Cardiac muscle cell (in vitro differentiated cells and primary cell): ENCODE measurements around the gene MCTP2. TPM values are rescaled to one million over a fixed set of nuclear protein-coding genes. Genes with fewer than 3 reads are reported as not detected.

Source experiments
- DNase-seq, 2 donors: peaks; one replicate each; pipeline versions ENCODE4 v3.0.0 to v3.0.0-alpha.2; 2010 to 2017; ENCODE audit warnings: low read depth in 1 of 2, low spot score in 1 of 2
- H3K27ac ChIP-seq: fragments of 200-600 bp; sonication (generic); 2 replicates; pipeline ENCODE4 v1.5.1; 2016
- H3K27me3 ChIP-seq: fragments of 200-600 bp; sonication (generic); 2 replicates; pipeline ENCODE4 v1.6.0; 2016; ENCODE audit warnings: control low read depth
- H3K36me3 ChIP-seq: fragments of 200-600 bp; sonication (generic); 2 replicates; pipeline ENCODE4 v1.5.1; 2016; ENCODE audit warnings: control low read depth
- H3K4me1 ChIP-seq: fragments of 200-600 bp; sonication (generic); 2 replicates; pipeline ENCODE4 v1.8.1; 2017; ENCODE audit warnings: low read depth, mild to moderate bottlenecking, mixed run types
- H3K4me3 ChIP-seq: fragments of 200-600 bp; sonication (generic); 2 replicates; pipeline ENCODE4 v1.5.1; 2016; ENCODE audit warnings: mild to moderate bottlenecking
- H3K9me3 ChIP-seq: fragments of 200-600 bp; sonication (generic); 2 replicates; pipeline ENCODE4 v1.5.1; 2017; ENCODE audit warnings: low read depth, mild to moderate bottlenecking, control low read depth
- polyA plus RNA-seq: library from polyadenylated mRNA; unstranded; fragments of >200 nt; fragmentation: Nextera tagmentation; extraction: Ambion mirVana; gene quantifications from 2 replicates; pipeline ENCODE4 v1.2.1, GENCODE V29; 2016
- total RNA-seq: library from RNA; depleted of rRNA; stranded (reverse); fragments of >200 nt; gene quantifications from 2 replicates; pipeline ENCODE4 v1.2.3, GENCODE V29; 2016
- TF ChIP-seq, protein P1 (sequence below): IDR thresholded peaks from 2 replicates; pipeline ENCODE4 v1.5.1; 2012; ENCODE audit warnings: low read depth, mild to moderate bottlenecking, low read length

The MCTP2 gene
- total and polyA plus RNA-seq, 2 experiments from 2014 or later = 0.34 to 0.83 TPM

DNA sequence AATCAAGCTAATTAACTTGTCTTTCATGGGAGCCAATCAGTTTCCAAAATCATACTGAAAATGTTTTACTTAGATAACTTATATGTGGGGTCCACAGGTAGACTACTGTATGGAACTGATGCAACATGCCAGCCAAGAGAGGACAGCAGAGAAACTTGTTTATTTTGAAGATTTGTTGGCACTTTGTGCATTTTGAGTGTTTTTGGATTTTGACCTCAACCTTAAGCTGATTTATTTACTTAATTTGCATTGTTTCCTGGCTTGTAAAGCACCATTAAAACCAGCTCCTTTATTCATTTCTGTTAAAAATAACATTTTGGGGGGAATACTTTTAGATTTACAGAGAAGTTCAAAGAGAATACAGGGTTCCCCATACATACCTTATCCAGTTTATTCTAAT lies 166.6 kb downstream of the MCTP2 start:
- Histone ChIP-seq H3K9me3 (no peaks in the 10 kb centered on the region), H3K4me1 (no peaks in the 10 kb centered on the region), H3K27ac (no peak overlapping the region), H3K36me3 (no peaks in the 10 kb centered on the region), H3K27me3 (no peaks in the 10 kb centered on the region), H3K4me3 (no peak overlapping the region)
- DNase-seq = no peak
- TF ChIP-seq, protein P1, sequence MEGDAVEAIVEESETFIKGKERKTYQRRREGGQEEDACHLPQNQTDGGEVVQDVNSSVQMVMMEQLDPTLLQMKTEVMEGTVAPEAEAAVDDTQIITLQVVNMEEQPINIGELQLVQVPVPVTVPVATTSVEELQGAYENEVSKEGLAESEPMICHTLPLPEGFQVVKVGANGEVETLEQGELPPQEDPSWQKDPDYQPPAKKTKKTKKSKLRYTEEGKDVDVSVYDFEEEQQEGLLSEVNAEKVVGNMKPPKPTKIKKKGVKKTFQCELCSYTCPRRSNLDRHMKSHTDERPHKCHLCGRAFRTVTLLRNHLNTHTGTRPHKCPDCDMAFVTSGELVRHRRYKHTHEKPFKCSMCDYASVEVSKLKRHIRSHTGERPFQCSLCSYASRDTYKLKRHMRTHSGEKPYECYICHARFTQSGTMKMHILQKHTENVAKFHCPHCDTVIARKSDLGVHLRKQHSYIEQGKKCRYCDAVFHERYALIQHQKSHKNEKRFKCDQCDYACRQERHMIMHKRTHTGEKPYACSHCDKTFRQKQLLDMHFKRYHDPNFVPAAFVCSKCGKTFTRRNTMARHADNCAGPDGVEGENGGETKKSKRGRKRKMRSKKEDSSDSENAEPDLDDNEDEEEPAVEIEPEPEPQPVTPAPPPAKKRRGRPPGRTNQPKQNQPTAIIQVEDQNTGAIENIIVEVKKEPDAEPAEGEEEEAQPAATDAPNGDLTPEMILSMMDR = no peak

DNA sequence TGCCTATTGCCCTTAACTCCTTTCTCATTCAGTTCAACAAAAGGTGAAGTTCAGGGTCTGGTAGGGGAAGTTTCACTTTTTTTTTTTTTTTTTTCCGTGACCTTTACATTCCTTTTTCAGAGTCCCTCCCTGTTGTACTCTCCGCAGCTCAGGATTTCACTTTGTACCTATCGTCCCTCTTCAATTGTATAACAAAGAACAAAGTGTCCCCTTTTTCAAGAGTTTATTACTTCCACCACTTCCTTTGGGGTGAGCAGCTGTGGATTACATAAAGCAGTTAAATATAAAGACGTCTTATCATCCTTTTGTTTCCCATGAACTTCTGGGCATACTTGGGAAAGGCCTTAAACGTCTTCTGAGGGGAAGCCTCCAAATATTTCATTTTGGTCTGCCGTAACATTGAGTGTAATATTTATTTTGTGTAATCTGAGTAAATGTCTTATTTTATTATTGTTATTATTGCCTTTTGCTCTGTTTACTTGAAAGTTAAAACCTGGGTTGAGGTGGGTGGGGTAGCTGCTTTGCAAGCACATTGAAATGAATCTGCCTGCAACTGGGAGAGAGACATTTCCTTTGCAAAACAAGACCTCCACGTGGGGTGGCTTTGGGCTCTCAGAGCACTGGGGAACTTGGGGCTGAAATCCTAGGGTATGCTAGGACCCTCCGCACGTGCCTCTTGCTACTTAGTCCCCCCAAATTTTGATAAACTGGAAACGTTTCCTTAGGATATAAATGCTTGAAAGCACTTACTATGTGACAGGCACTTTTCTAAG lies 169.4 kb downstream of the MCTP2 start:
- Histone ChIP-seq H3K27me3 (no peaks in the 10 kb centered on the region), H3K9me3 (no peaks in the 10 kb centered on the region), H3K4me3 (no peak overlapping the region), H3K4me1 (no peaks in the 10 kb centered on the region), H3K27ac (no peak overlapping the region), H3K36me3 (no peaks in the 10 kb centered on the region)
- DNase-seq = no peak
- TF ChIP-seq, protein P1 = no peak

DNA sequence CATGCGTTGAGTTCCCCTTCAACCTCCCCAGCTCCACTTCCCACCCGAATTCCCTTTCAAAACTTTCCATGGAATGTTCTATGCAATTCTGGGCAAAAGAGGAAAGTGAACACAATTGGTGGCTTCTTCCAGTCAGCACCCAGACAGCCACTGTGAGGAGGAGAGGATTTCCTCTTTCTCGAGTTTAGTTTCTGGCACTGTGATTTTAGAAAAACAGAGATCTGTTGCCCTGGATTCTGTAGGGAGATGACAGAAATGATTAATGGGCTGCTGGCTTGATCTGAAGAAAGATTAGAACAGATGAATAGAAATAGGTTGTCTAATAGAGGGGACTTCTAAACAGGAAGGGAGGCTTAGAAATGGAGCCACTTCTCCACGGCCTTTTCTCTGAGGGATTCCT lies 172.0 kb downstream of the MCTP2 start:
- Histone ChIP-seq H3K27me3 (no peaks in the 10 kb centered on the region), H3K4me1 (no peaks in the 10 kb centered on the region), H3K27ac (no peak overlapping the region), H3K36me3 (no peaks in the 10 kb centered on the region), H3K9me3 (no peaks in the 10 kb centered on the region), H3K4me3 (no peak overlapping the region)
- DNase-seq = no peak
- TF ChIP-seq, protein P1 = no peak

DNA sequence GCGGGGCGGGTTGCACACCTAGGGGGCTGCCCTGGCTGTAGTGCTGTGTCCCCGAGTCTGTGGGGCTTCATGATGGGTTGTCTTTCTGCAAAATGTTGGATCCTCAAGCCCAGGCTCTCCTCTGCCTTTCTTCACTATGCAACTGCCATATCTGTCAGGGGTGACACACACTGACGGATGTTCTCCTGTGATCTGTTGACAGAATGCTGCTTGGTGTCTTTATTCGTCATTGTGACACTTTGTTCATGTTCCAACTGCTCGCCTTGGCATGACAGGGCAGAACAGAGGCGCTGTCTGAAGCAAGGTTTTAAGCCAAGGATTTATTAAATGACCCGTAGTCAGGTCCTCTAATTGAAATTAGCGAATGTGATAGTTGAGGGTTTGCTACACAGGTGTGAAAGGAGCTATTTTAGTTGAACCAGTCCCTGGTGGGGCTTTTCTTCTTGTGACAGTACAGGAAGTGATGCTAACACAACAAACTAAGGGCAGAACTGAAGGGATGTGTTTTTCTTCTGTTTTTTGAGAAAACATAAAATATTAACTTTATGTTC lies 173.4 kb downstream of the MCTP2 start:
- Histone ChIP-seq H3K27ac (no peak overlapping the region), H3K36me3 (no peaks in the 10 kb centered on the region), H3K9me3 (no peaks in the 10 kb centered on the region), H3K4me1 (no peaks in the 10 kb centered on the region), H3K4me3 (no peak overlapping the region), H3K27me3 (no peaks in the 10 kb centered on the region)
- no peak for DNase-seq
- TF ChIP-seq, protein P1 = no peak

GRCh38 chr15:94411285-94411684 lies 179.9 kb downstream of the MCTP2 start:
- Histone ChIP-seq H3K36me3 (no peaks in the 10 kb centered on the region), H3K27me3 (no peaks in the 10 kb centered on the region), H3K4me3 (no peak overlapping the region), H3K27ac (no peak overlapping the region), H3K4me1 (no peaks in the 10 kb centered on the region), H3K9me3 (no peaks in the 10 kb centered on the region)
- no peak for DNase-seq
- TF ChIP-seq, protein P1 = no peak
